Thyroid gland (tissue), 4 donors: Measurements from ENCODE around the gene PARM1.

Source experiments
- CTCF ChIP-seq, 6 experiments: fragments of 200-600 bp in 3 of 6; fragments of 450-650 bp in 3 of 6; sonication (generic) in 3 of 6; IDR thresholded peaks; one replicate each; pipeline ENCODE4 v1.5.1; 2016 to 2019; ENCODE audit warnings: antibody characterized with exemption in 6 of 6, mild to moderate bottlenecking in 2 of 6, inconsistent platforms in 1 of 6, moderate library complexity in 1 of 6
- POLR2A ChIP-seq, 2 donors: fragments of 450-650 bp; IDR thresholded peaks; one replicate each; pipeline ENCODE4 v1.6.1; 2017; ENCODE audit warnings: antibody characterized with exemption in 2 of 2, mild to moderate bottlenecking in 2 of 2, moderate library complexity in 1 of 2

GRCh38 chr4:75009138-75009537 lies 76.2 kb downstream of the PARM1 start:
- TF ChIP-seq POLR2A (IDR thresholded peaks at IDR 0.05) (no peak), CTCF (IDR thresholded peaks at IDR 0.05) (no peak)
